ENCODE measurements around the gene SLC35E2B.
A peak's percentile ranks its signal among the peaks of the same experiment; 100 is the strongest.
"Not testable (repeated sequence)": the region's sequence is repeated elsewhere in the genome, so short reads cannot be mapped to it uniquely, and the experiment has no call there.

The SLC35E2B gene

DNA sequence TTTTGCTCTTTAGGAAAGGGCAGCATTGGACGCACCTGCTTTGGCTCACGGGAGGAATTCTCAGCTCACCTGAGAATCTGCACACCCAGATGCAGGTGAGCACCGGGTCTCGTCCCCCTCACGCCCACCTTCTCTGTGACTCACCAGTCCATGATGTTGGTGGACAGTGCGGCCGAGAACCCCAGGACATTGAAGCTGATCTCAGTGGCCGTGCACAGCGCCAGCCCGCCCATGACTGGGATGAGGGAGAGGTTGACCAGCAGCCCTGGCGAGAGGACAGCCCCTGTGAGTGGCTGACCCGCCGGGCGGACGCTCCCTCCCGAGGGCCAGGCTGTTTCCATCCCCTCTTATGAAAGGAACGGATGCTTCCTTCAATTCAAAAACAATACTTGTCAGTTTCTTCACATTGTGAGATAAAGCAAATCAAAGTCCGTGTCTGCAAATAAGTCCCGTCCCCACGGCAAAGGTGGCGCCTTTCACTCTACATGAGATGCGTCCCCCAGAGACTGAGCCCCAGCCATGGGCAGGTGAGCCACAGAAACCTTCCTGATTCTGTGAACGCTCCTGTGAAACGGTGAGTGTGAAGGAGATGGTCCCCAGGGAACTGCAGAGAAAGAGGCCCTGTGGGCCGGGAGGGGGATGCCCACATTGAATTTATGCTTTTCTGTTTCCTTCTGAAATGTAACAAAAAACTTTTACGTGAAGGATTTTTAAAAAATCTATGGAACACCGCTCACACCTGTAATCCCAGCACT is 21.1 kb downstream of the SLC35E2B start:
- H3K4me3 ChIP-seq (replicated peaks; ENCODE audit: low read depth, low read length) = no peak overlapping the region
- DNase-seq (ENCODE audit: extremely low read depth, low read depth) = no peak
- TF ChIP-seq, protein P1, sequence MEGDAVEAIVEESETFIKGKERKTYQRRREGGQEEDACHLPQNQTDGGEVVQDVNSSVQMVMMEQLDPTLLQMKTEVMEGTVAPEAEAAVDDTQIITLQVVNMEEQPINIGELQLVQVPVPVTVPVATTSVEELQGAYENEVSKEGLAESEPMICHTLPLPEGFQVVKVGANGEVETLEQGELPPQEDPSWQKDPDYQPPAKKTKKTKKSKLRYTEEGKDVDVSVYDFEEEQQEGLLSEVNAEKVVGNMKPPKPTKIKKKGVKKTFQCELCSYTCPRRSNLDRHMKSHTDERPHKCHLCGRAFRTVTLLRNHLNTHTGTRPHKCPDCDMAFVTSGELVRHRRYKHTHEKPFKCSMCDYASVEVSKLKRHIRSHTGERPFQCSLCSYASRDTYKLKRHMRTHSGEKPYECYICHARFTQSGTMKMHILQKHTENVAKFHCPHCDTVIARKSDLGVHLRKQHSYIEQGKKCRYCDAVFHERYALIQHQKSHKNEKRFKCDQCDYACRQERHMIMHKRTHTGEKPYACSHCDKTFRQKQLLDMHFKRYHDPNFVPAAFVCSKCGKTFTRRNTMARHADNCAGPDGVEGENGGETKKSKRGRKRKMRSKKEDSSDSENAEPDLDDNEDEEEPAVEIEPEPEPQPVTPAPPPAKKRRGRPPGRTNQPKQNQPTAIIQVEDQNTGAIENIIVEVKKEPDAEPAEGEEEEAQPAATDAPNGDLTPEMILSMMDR (IDR thresholded peaks at IDR 0.05; ENCODE audit: low read depth, low read length, missing control alignments) = no peak

DNA sequence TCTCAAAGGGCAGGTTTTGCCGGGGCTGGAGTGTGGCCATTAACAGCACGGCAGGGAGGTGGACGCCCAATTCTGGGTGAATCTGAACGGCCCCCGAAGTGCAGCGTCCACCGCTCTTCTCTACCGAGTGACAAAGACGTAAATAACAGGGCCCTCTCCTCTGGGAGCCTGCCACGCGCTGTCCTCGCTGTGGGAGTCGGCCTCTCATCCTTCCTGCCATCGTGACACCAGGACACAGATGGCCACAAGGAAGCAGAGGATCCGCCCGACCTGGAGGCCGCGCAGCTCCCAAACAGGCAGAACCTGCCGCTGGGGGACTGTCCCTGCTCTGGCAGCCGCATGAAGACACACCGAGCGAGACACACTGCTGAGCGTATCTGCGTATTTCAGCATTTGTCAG is 21.7 kb downstream of the SLC35E2B start:
- DNase-seq (ENCODE audit: extremely low read depth, low read depth) = no peak
- TF ChIP-seq, protein P1 (IDR thresholded peaks at IDR 0.05; ENCODE audit: low read depth, low read length, missing control alignments) = no peak
- no peak overlapping the region for H3K4me3 ChIP-seq (replicated peaks; ENCODE audit: low read depth, low read length)

DNA sequence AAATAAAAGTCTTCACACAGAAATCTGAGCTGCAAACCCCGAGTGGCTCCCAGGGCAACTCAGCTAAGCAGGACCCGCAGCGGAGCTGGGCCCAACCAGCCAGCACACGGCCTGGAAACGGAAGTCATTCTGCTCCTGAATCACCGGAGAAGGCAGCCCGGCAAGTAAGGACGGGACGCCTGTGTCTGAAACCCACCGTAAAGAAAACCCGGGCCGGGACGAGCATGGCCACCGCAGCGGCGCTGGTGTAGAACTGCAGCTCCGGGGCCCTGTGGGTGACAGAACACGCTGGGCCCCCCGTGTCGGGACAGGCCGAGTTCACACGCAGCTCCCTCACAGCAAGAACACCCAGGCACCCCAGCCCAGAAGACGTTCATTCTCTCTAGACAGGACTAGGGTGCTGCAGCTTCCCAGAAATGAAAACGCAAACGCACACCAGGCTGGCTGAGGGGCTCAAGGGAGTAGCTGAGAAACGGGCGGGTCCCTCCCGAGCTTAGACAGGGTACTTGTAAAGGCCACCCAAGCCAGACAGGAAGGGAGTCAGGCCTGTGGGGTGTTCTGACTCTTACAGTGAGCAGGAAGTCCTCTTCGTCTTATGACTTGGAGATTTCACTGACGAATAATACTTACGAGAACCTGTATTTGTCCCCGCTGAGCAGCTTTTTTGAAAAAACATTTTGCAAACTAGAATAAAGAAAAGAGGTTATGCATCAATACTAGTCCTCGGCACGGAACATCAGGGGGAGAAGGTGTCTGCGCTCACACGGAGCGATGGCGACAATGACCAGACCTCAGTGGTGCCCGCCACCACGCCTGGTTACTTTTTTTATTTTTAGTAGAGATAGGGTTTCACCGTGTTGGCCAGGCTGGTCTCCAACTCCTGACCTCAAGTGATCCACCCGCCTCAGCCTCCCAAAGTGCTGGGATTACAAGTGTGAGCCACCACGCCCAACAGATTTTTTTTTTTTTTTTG is 22.8 kb downstream of the SLC35E2B start:
- no peak for DNase-seq (ENCODE audit: extremely low read depth, low read depth)
- H3K4me3 ChIP-seq (replicated peaks; ENCODE audit: low read depth, low read length) = no peak overlapping the region
- TF ChIP-seq, protein P1 (IDR thresholded peaks at IDR 0.05; ENCODE audit: low read depth, low read length, missing control alignments) = no peak

DNA sequence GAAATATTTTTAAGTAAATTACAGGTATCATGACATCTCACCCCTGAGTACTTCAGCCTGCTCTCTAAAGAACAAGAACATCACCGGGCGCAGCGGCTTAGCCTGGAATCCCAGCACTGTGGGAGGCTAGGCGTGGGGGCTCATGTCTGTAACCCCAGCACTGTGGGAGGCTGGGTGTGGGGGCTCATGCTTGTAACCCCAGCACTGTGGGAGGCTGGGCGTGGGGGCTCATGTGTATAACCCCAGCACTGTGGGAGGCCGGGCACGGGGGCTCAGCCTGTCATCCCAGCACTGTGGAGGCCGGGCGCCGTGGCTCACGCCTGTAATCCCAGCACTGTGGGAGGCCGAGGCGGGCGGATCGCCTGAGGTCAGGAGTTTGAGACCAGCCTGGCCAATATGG is 26.1 kb downstream of the SLC35E2B start:
- DNase-seq (ENCODE audit: extremely low read depth, low read depth) = no peak
- no peak overlapping the region for H3K4me3 ChIP-seq (replicated peaks; ENCODE audit: low read depth, low read length)
- TF ChIP-seq, protein P1 (IDR thresholded peaks at IDR 0.05; ENCODE audit: low read depth, low read length, missing control alignments) = no peak

DNA sequence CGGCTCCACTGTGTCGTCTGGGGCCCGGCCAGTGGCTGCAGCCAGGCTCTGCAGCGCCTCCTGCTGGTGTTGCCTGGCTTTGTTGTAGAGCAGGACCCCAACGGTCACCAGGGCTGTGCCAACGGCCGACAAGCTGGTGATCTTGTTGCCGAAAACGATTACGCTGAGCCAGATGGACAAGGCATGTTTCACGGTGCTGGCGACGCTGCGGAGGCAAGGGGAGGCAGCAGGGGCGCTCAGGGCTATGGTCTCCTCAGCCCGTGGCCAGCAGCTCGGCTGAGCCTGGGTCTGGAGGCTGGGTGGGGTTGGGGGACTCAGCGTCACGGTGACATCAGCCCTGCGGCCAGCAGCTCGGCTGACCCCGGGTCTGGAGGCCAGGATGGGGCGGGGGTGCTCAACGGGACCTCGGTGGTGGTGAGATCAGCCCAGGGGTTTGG is 26.8 kb downstream of the SLC35E2B start:
- TF ChIP-seq, protein P1 (IDR thresholded peaks at IDR 0.05; ENCODE audit: low read depth, low read length, missing control alignments) = peak; percentile 52
- no peak for DNase-seq (ENCODE audit: extremely low read depth, low read depth)
- H3K4me3 ChIP-seq (replicated peaks; ENCODE audit: low read depth, low read length) = no peak overlapping the region

DNA sequence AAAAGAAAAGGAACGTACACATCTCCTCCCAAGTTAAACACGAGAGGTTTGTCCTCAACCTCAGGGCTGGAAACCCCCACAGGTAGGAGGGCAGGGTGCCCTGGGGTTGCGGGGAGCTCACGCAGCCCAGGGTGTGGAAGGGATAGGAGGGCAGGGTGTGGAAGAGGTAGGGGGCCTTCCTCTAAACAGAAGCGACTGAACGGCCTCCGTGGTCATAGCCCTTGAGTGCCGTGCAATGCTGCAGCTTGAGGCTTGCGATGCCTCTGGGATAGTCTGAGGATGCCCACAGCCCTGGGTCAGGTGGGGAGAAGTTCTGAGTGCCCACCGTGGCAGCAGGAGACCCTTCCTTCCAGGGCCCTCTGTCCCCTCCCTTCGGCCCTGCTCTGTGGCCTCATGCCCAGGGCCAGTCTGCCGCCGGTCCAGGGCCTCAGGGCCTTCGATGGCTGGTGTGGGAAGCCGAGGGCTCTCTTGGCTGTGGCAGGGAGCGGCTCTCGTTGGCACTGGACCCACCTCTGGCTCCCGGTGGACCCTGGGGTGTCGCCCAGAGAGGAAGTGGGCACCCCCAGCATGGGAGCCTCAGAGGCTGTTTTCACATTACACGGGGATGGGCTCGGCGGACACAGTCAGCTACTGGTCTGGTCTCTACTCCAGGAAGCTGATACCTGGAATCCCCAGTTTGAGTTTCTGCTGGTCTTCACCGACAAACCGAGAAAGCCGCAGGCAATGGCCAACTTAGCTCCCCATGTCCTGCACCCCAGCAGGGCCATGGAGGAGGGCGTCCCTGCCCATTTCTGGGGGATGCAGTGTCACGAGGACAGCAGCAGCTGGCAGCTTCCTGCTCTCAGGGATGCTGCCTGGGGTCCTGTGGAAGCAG is 27.4 kb downstream of the SLC35E2B start:
- H3K4me3 ChIP-seq (replicated peaks; ENCODE audit: low read depth, low read length) = no peak overlapping the region
- TF ChIP-seq, protein P1 (IDR thresholded peaks at IDR 0.05; ENCODE audit: low read depth, low read length, missing control alignments) = no peak
- DNase-seq (ENCODE audit: extremely low read depth, low read depth) = no peak

DNA sequence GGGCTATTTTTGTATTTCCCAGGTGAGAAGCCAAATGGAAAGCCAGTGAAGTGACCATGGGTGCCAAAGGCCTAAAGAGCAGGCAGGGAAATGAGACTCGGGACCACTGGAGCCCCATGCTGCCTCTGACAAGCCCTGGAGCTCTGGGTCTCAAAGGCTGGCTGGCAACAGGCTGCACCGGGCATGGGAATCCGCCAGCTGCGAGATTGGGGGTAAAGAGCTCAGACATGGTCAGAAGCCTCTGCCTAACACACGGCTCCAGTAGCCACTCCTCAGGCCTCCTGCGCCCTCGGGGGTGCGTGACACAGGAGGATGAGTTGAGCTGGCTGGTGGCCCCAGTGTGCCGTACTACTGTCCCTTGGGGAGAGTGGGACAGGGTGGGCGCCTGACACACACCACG is 28.3 kb downstream of the SLC35E2B start:
- H3K4me3 ChIP-seq (replicated peaks; ENCODE audit: low read depth, low read length); DNase-seq (ENCODE audit: extremely low read depth, low read depth): not testable (repeated sequence)

DNA sequence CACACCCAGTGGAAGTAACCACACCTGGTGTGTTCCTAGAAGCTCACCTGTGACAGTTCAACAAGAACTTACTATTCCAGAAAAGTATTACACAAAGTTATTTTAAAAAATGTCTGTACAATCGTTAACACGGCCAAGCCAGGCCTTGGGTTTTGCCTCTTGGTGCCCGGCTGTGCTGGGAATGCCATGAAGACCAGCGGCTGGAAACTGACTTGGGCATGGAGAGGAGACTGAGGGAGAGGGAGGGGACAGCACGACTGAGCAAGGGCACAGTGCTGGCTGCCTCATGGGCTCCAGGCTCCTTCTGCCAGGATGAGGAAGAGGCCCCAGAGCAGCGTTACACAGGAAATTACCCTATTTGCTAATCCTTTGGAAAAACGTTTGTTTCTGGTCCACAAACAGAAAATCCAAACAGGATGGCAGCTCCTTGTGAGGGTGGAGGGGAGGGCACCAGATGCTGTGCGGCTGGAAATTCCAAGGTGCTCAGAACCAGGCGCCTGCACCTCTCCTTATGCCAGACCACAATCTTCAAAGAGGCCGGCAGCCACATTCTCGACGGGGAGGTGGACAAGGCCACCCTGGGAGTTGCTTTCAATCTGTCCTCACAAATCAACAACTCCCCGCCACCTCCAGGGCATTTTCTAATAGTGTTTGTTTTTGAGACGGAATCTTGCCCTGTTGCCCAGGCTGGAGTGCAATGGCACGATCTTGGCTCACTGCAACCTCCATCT is 29.6 kb downstream of the SLC35E2B start:
- DNase-seq (ENCODE audit: extremely low read depth, low read depth) = not testable (repeated sequence)
- peak overlapping the region; percentile 23 for H3K4me3 ChIP-seq (replicated peaks; ENCODE audit: low read depth, low read length)

DNA sequence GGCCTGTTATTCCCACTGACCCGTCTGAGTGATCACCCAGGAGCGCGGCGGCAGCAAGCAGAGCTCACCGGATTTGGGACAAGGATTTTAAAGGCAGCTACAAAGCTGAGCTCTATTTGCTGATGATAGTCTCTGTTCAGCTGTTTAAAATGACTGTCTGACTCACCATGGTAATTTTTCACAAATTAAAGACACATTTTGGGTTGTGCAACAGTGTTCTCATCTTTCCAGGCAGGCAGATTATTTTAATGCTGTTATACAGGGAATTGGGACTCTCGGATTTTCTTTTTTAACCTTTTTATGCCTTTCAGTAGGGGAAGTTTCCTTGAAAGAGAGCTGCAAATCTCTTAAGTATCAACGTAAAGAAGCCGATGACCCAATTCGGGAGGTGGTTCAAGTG is 30.2 kb downstream of the SLC35E2B start:
- DNase-seq (ENCODE audit: extremely low read depth, low read depth) = not testable (repeated sequence)
- peak overlapping the region; percentile 23 for H3K4me3 ChIP-seq (replicated peaks; ENCODE audit: low read depth, low read length)
